Measurements from ENCODE around the gene OXT.

OXT gene

GRCh38 chr20:3027987-3028386 is 43.4 kb upstream of the OXT start (continued):
- no peak for TF ChIP-seq ZFP3 (CRISPR knock-in tag; IDR thresholded peaks at IDR 0.05)
- TF ChIP-seq, protein P1, sequence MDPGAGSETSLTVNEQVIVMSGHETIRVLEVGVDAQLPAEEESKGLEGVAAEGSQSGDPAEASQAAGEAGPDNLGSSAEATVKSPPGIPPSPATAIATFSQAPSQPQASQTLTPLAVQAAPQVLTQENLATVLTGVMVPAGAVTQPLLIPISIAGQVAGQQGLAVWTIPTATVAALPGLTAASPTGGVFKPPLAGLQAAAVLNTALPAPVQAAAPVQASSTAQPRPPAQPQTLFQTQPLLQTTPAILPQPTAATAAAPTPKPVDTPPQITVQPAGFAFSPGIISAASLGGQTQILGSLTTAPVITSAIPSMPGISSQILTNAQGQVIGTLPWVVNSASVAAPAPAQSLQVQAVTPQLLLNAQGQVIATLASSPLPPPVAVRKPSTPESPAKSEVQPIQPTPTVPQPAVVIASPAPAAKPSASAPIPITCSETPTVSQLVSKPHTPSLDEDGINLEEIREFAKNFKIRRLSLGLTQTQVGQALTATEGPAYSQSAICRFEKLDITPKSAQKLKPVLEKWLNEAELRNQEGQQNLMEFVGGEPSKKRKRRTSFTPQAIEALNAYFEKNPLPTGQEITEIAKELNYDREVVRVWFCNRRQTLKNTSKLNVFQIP (CRISPR knock-in tag; IDR thresholded peaks at IDR 0.05; ENCODE audit: borderline replicate concordance, low read depth) = no peak
- TF ChIP-seq ZNF565 (CRISPR knock-in tag; conservative IDR thresholded peaks at IDR 0.05; ENCODE audit: low read depth) = no peak
- no peak for TF ChIP-seq ZNF8 (CRISPR knock-in tag; IDR thresholded peaks at IDR 0.05)
- TF ChIP-seq, protein P2, sequence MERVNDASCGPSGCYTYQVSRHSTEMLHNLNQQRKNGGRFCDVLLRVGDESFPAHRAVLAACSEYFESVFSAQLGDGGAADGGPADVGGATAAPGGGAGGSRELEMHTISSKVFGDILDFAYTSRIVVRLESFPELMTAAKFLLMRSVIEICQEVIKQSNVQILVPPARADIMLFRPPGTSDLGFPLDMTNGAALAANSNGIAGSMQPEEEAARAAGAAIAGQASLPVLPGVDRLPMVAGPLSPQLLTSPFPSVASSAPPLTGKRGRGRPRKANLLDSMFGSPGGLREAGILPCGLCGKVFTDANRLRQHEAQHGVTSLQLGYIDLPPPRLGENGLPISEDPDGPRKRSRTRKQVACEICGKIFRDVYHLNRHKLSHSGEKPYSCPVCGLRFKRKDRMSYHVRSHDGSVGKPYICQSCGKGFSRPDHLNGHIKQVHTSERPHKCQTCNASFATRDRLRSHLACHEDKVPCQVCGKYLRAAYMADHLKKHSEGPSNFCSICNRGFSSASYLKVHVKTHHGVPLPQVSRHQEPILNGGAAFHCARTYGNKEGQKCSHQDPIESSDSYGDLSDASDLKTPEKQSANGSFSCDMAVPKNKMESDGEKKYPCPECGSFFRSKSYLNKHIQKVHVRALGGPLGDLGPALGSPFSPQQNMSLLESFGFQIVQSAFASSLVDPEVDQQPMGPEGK (CRISPR knock-in tag; IDR thresholded peaks at IDR 0.05; ENCODE audit: borderline replicate concordance) = no peak
- no peak for TF ChIP-seq GLIS3 (CRISPR knock-in tag; IDR thresholded peaks at IDR 0.05)

GRCh38 chr20:3031524-3032147 is 39.8 kb upstream of the OXT start:
- no peak for ATAC-seq
- TF ChIP-seq SNAI2 (CRISPR knock-in tag; IDR thresholded peaks at IDR 0.05) (no peak), ARNTL (CRISPR knock-in tag; IDR thresholded peaks at IDR 0.05; ENCODE audit: borderline replicate concordance, low read depth) (no peak), TCF4 (CRISPR knock-in tag; IDR thresholded peaks at IDR 0.05; ENCODE audit: borderline replicate concordance) (no peak), CSDC2 (CRISPR knock-in tag; IDR thresholded peaks at IDR 0.05) (no peak), ZFP30 (CRISPR knock-in tag; IDR thresholded peaks at IDR 0.05) (no peak), PPARA (CRISPR knock-in tag; IDR thresholded peaks at IDR 0.05; ENCODE audit: borderline replicate concordance) (no peak)
- TF ChIP-seq, protein P1 (CRISPR knock-in tag; IDR thresholded peaks at IDR 0.05; ENCODE audit: borderline replicate concordance, low read depth) = no peak
- TF ChIP-seq, protein P2 (CRISPR knock-in tag; IDR thresholded peaks at IDR 0.05; ENCODE audit: borderline replicate concordance) = no peak

GRCh38 chr20:3032624-3033023 is 38.8 kb upstream of the OXT start:
- TF ChIP-seq ARNTL (CRISPR knock-in tag; IDR thresholded peaks at IDR 0.05; ENCODE audit: borderline replicate concordance, low read depth) = no peak
- ATAC-seq = no peak

- TF ChIP-seq ZFP3 (CRISPR knock-in tag; IDR thresholded peaks at IDR 0.05) (no peak), CSDC2 (CRISPR knock-in tag; IDR thresholded peaks at IDR 0.05) (no peak), OSR1 (CRISPR knock-in tag; IDR thresholded peaks at IDR 0.05) (no peak)
- TF ChIP-seq, protein P3, sequence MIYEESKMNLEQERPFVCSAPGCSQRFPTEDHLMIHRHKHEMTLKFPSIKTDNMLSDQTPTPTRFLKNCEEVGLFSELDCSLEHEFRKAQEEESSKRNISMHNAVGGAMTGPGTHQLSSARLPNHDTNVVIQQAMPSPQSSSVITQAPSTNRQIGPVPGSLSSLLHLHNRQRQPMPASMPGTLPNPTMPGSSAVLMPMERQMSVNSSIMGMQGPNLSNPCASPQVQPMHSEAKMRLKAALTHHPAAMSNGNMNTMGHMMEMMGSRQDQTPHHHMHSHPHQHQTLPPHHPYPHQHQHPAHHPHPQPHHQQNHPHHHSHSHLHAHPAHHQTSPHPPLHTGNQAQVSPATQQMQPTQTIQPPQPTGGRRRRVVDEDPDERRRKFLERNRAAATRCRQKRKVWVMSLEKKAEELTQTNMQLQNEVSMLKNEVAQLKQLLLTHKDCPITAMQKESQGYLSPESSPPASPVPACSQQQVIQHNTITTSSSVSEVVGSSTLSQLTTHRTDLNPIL (CRISPR knock-in tag; IDR thresholded peaks at IDR 0.05; ENCODE audit: low read depth) = no peak
- no peak for ATAC-seq
Measured at GRCh38 chr20:3037654-3038053, 33.8 kb upstream of the OXT start.

GRCh38 chr20:3038454-3038853 is 33.0 kb upstream of the OXT start:
- no peak for ATAC-seq

GRCh38 chr20:3039426-3039825 is 32.0 kb upstream of the OXT start:
- no peak for ATAC-seq
- no peak for TF ChIP-seq ZFP30 (CRISPR knock-in tag; IDR thresholded peaks at IDR 0.05)
- TF ChIP-seq RARB (CRISPR knock-in tag; IDR thresholded peaks at IDR 0.05) = no peak
- no peak for TF ChIP-seq ARNTL (CRISPR knock-in tag; IDR thresholded peaks at IDR 0.05; ENCODE audit: borderline replicate concordance, low read depth)
- no peak for TF ChIP-seq ZFP3 (CRISPR knock-in tag; IDR thresholded peaks at IDR 0.05)
- no peak for TF ChIP-seq SNAI2 (CRISPR knock-in tag; IDR thresholded peaks at IDR 0.05)
- no peak for TF ChIP-seq ISL1 (CRISPR knock-in tag; IDR thresholded peaks at IDR 0.05)
- TF ChIP-seq, protein P1 (CRISPR knock-in tag; IDR thresholded peaks at IDR 0.05; ENCODE audit: borderline replicate concordance, low read depth) = no peak
- TF ChIP-seq TCF4 (CRISPR knock-in tag; IDR thresholded peaks at IDR 0.05; ENCODE audit: borderline replicate concordance) = no peak
- no peak for TF ChIP-seq ZNF70 (CRISPR knock-in tag; IDR thresholded peaks at IDR 0.05)
- no peak for TF ChIP-seq CSRNP3 (CRISPR knock-in tag; IDR thresholded peaks at IDR 0.05)

More at GRCh38 chr20:3038454-3038853, 33.0 kb upstream of the OXT start:
- no peak for TF ChIP-seq PPARA (CRISPR knock-in tag; IDR thresholded peaks at IDR 0.05; ENCODE audit: borderline replicate concordance)

All from SK-N-SH treated with all-trans-retinoic acid at 6 μM for 48 hours (cell line).